ENCODE results near the gene PCARE. TPM values are rescaled to one million over a fixed set of nuclear protein-coding genes. Genes with fewer than 3 reads are reported as not detected.
A peak's percentile ranks its signal among the peaks of the same experiment; 100 is the strongest.

The PCARE gene
- total and polyA plus RNA-seq, 2 donors = 0.16 to 0.25 TPM

- Histone ChIP-seq H3K4me3 (ENCODE audit: low read depth, low read length) (no peak overlapping the region), H3K36me3 (ENCODE audit: insufficient read depth) (no peaks in the 10 kb centered on the region), H3K4me1 (ENCODE audit: insufficient read depth) (no peaks in the 10 kb centered on the region), H3K27ac (ENCODE audit: low read depth) (no peak overlapping the region)
- 91% methylated on average over 7 of the region's 7 CpGs for WGBS
- no peak for DNase-seq (ENCODE audit: extremely low spot score)
Measured at GRCh38 chr2:29079887-29080286, 5.6 kb upstream of the PCARE start.

GRCh38 chr2:29075894-29076705 lies 1.8 kb upstream of the PCARE start:
- DNase-seq (ENCODE audit: extremely low spot score) = no peak
- H3K4me3 ChIP-seq (ENCODE audit: low read depth, low read length) = no peak overlapping the region
- 40% methylated on average over 14 of the region's 14 CpGs for WGBS
- no peaks in the 10 kb centered on the region for H3K36me3 ChIP-seq (ENCODE audit: insufficient read depth)
- H3K27ac ChIP-seq (ENCODE audit: low read depth) = no peak overlapping the region
- H3K4me1 ChIP-seq (ENCODE audit: insufficient read depth) = no peaks in the 10 kb centered on the region

GRCh38 chr2:29073933-29074332 lies 390 bp downstream of the PCARE start:
- Histone ChIP-seq H3K27ac (ENCODE audit: low read depth) (no peak overlapping the region), H3K4me1 (ENCODE audit: insufficient read depth) (no peaks in the 10 kb centered on the region), H3K4me3 (ENCODE audit: low read depth, low read length) (no peak overlapping the region), H3K36me3 (ENCODE audit: insufficient read depth) (no peaks in the 10 kb centered on the region)
- no peak for DNase-seq (ENCODE audit: extremely low spot score)
- WGBS = 76% methylated on average over 4 of the region's 4 CpGs

GRCh38 chr2:29072971-29073725 lies 1.2 kb downstream of the PCARE start:
- H3K36me3 ChIP-seq (ENCODE audit: insufficient read depth) = no peaks in the 10 kb centered on the region
- H3K4me1 ChIP-seq (ENCODE audit: insufficient read depth) = no peaks in the 10 kb centered on the region
- H3K27ac ChIP-seq (ENCODE audit: low read depth) = no peak overlapping the region
- H3K4me3 ChIP-seq (ENCODE audit: low read depth, low read length) = no peak overlapping the region
- no peak for DNase-seq (ENCODE audit: extremely low spot score)
- WGBS = 87% methylated on average over 12 of the region's 12 CpGs

GRCh38 chr2:29072251-29072650 lies 2.1 kb downstream of the PCARE start:
- 92% methylated on average over 8 of the region's 8 CpGs for WGBS
- H3K4me3 ChIP-seq (ENCODE audit: low read depth, low read length) = no peak overlapping the region
- H3K36me3 ChIP-seq (ENCODE audit: insufficient read depth) = no peaks in the 10 kb centered on the region
- no peaks in the 10 kb centered on the region for H3K4me1 ChIP-seq (ENCODE audit: insufficient read depth)
- H3K27ac ChIP-seq (ENCODE audit: low read depth) = no peak overlapping the region
- DNase-seq (ENCODE audit: extremely low spot score) = no peak

- WGBS = 91% methylated on average over 19 of the region's 19 CpGs
Measured at GRCh38 chr2:29071032-29071975, 3.0 kb downstream of the PCARE start.

GRCh38 chr2:29070526-29070925 lies 3.8 kb downstream of the PCARE start:
- Histone ChIP-seq H3K27ac (ENCODE audit: low read depth) (no peak overlapping the region), H3K4me3 (ENCODE audit: low read depth, low read length) (no peak overlapping the region), H3K36me3 (ENCODE audit: insufficient read depth) (no peaks in the 10 kb centered on the region), H3K4me1 (ENCODE audit: insufficient read depth) (no peaks in the 10 kb centered on the region)
- 73% methylated on average over 12 of the region's 12 CpGs for WGBS
- DNase-seq (ENCODE audit: extremely low spot score) = no peak

More at GRCh38 chr2:29071032-29071975, 3.0 kb downstream of the PCARE start:
- H3K4me1 ChIP-seq (ENCODE audit: insufficient read depth) = no peaks in the 10 kb centered on the region
- H3K27ac ChIP-seq (ENCODE audit: low read depth) = no peak overlapping the region
- no peak overlapping the region for H3K4me3 ChIP-seq (ENCODE audit: low read depth, low read length)
- DNase-seq (ENCODE audit: extremely low spot score) = no peak
- no peaks in the 10 kb centered on the region for H3K36me3 ChIP-seq (ENCODE audit: insufficient read depth)

- 82% methylated on average over 7 of the region's 7 CpGs for WGBS
- no peak for DNase-seq (ENCODE audit: extremely low spot score)
- no peak overlapping the region for H3K27ac ChIP-seq (ENCODE audit: low read depth)
- H3K36me3 ChIP-seq (ENCODE audit: insufficient read depth) = no peaks in the 10 kb centered on the region
- no peaks in the 10 kb centered on the region for H3K4me1 ChIP-seq (ENCODE audit: insufficient read depth)
- H3K4me3 ChIP-seq (ENCODE audit: low read depth, low read length) = no peak overlapping the region
Measured at GRCh38 chr2:29068513-29068912, 5.8 kb downstream of the PCARE start.

GRCh38 chr2:29066997-29067605 lies 7.2 kb downstream of the PCARE start:
- no peak for DNase-seq (ENCODE audit: extremely low spot score)
- Histone ChIP-seq H3K4me3 (ENCODE audit: low read depth, low read length) (no peak overlapping the region), H3K36me3 (ENCODE audit: insufficient read depth) (no peaks in the 10 kb centered on the region), H3K27ac (ENCODE audit: low read depth) (no peak overlapping the region), H3K4me1 (ENCODE audit: insufficient read depth) (no peaks in the 10 kb centered on the region)
- WGBS = 50% methylated on average over 7 of the region's 7 CpGs

- whole genome bisulfite sequencing = 68% methylated on average over 8 of the region's 8 CpGs
- H3K36me3 ChIP-seq (ENCODE audit: insufficient read depth) = no peaks in the 10 kb centered on the region
- no peak for DNase-seq (ENCODE audit: extremely low spot score)
- peak overlapping the region; percentile 80 for H3K27ac ChIP-seq (ENCODE audit: low read depth)
- H3K4me3 ChIP-seq (ENCODE audit: low read depth, low read length) = no peak overlapping the region
- no peaks in the 10 kb centered on the region for H3K4me1 ChIP-seq (ENCODE audit: insufficient read depth)
Measured at GRCh38 chr2:29066271-29066860, 8.0 kb downstream of the PCARE start.

- Histone ChIP-seq H3K4me3 (ENCODE audit: low read depth, low read length) (no peak overlapping the region), H3K36me3 (ENCODE audit: insufficient read depth) (no peaks in the 10 kb centered on the region), H3K4me1 (ENCODE audit: insufficient read depth) (no peaks in the 10 kb centered on the region), H3K27ac (ENCODE audit: low read depth) (peak overlapping the region; percentile 80)
- DNase-seq (ENCODE audit: extremely low spot score) = no peak
- WGBS = 24% methylated on average over 10 of the region's 10 CpGs
Measured at GRCh38 chr2:29065068-29065811, 9.1 kb downstream of the PCARE start.

- 52% methylated on average over 11 of the region's 11 CpGs for WGBS
- no peaks in the 10 kb centered on the region for H3K4me1 ChIP-seq (ENCODE audit: insufficient read depth)
- no peak overlapping the region for H3K4me3 ChIP-seq (ENCODE audit: low read depth, low read length)
- no peak for DNase-seq (ENCODE audit: extremely low spot score)
- peak overlapping the region; percentile 80 for H3K27ac ChIP-seq (ENCODE audit: low read depth)
- H3K36me3 ChIP-seq (ENCODE audit: insufficient read depth) = no peaks in the 10 kb centered on the region
Measured at GRCh38 chr2:29064746-29065067, 9.6 kb downstream of the PCARE start.
